ENCODE data around the gene PACSIN1.

DNA sequence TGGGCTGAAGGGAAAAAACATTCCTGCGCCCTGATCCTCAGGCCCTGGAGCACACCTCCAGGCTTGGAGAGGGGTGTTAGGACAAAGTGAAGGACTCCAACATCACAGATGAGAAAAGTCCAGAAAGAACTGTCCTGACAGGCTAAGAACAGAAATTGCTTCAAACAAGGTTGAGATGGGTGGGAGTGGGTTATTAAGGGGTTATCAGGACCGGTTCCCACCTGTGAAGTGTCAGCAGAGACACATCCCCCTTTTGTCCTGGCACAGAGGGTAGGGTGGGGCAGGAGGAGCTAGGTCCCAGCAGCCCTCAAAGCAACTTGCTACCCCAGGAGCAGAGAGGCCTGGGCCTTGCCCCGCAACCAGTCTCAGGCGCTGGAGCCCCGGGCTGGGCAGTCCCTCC lies 86.7 kb downstream of the PACSIN1 start:
- TF ChIP-seq POLR2A (IDR thresholded peaks at IDR 0.05; ENCODE audit: borderline replicate concordance, extremely low read depth, insufficient read depth, insufficient read length) (no peak), ZFX (IDR thresholded peaks at IDR 0.05) (no peak), EZH2 (IDR thresholded peaks at IDR 0.05) (no peak), CBX3 (IDR thresholded peaks at IDR 0.05; ENCODE audit: low read depth) (no peak), POLR2AphosphoS5 (IDR thresholded peaks at IDR 0.05; ENCODE audit: low read depth, low read length) (no peak), TCF7L2 (IDR thresholded peaks at IDR 0.05; ENCODE audit: borderline replicate concordance, extremely low read depth, insufficient read depth, insufficient read length) (no peak), SIN3A (IDR thresholded peaks at IDR 0.05; ENCODE audit: low read depth) (no peak)
- TF ChIP-seq, protein P1, sequence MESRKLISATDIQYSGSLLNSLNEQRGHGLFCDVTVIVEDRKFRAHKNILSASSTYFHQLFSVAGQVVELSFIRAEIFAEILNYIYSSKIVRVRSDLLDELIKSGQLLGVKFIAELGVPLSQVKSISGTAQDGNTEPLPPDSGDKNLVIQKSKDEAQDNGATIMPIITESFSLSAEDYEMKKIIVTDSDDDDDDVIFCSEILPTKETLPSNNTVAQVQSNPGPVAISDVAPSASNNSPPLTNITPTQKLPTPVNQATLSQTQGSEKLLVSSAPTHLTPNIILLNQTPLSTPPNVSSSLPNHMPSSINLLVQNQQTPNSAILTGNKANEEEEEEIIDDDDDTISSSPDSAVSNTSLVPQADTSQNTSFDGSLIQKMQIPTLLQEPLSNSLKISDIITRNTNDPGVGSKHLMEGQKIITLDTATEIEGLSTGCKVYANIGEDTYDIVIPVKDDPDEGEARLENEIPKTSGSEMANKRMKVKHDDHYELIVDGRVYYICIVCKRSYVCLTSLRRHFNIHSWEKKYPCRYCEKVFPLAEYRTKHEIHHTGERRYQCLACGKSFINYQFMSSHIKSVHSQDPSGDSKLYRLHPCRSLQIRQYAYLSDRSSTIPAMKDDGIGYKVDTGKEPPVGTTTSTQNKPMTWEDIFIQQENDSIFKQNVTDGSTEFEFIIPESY (IDR thresholded peaks at IDR 0.05; ENCODE audit: extremely low read depth, insufficient replicate concordance, low read length), result no peak
- TF ChIP-seq, protein P2, sequence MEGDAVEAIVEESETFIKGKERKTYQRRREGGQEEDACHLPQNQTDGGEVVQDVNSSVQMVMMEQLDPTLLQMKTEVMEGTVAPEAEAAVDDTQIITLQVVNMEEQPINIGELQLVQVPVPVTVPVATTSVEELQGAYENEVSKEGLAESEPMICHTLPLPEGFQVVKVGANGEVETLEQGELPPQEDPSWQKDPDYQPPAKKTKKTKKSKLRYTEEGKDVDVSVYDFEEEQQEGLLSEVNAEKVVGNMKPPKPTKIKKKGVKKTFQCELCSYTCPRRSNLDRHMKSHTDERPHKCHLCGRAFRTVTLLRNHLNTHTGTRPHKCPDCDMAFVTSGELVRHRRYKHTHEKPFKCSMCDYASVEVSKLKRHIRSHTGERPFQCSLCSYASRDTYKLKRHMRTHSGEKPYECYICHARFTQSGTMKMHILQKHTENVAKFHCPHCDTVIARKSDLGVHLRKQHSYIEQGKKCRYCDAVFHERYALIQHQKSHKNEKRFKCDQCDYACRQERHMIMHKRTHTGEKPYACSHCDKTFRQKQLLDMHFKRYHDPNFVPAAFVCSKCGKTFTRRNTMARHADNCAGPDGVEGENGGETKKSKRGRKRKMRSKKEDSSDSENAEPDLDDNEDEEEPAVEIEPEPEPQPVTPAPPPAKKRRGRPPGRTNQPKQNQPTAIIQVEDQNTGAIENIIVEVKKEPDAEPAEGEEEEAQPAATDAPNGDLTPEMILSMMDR (IDR thresholded peaks at IDR 0.05 in 2 of 3, conservative IDR thresholded peaks at IDR 0.05 in 1 of 3; ENCODE audit: borderline replicate concordance in 1 of 3, insufficient read depth in 1 of 3, low read depth in 2 of 3, low read length in 2 of 3), result no peak
- TF ChIP-seq, protein P3, sequence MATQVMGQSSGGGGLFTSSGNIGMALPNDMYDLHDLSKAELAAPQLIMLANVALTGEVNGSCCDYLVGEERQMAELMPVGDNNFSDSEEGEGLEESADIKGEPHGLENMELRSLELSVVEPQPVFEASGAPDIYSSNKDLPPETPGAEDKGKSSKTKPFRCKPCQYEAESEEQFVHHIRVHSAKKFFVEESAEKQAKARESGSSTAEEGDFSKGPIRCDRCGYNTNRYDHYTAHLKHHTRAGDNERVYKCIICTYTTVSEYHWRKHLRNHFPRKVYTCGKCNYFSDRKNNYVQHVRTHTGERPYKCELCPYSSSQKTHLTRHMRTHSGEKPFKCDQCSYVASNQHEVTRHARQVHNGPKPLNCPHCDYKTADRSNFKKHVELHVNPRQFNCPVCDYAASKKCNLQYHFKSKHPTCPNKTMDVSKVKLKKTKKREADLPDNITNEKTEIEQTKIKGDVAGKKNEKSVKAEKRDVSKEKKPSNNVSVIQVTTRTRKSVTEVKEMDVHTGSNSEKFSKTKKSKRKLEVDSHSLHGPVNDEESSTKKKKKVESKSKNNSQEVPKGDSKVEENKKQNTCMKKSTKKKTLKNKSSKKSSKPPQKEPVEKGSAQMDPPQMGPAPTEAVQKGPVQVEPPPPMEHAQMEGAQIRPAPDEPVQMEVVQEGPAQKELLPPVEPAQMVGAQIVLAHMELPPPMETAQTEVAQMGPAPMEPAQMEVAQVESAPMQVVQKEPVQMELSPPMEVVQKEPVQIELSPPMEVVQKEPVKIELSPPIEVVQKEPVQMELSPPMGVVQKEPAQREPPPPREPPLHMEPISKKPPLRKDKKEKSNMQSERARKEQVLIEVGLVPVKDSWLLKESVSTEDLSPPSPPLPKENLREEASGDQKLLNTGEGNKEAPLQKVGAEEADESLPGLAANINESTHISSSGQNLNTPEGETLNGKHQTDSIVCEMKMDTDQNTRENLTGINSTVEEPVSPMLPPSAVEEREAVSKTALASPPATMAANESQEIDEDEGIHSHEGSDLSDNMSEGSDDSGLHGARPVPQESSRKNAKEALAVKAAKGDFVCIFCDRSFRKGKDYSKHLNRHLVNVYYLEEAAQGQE (IDR thresholded peaks at IDR 0.05; ENCODE audit: low read depth), result no peak
- TF ChIP-seq, protein P4, sequence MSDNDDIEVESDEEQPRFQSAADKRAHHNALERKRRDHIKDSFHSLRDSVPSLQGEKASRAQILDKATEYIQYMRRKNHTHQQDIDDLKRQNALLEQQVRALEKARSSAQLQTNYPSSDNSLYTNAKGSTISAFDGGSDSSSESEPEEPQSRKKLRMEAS (IDR thresholded peaks at IDR 0.05), result no peak
